Measurements from ENCODE around the gene TOR2A.
"Not testable (repeated sequence)": the region's sequence is repeated elsewhere in the genome, so short reads cannot be mapped to it uniquely, and the experiment has no call there.

- TF ChIP-seq, protein P1, sequence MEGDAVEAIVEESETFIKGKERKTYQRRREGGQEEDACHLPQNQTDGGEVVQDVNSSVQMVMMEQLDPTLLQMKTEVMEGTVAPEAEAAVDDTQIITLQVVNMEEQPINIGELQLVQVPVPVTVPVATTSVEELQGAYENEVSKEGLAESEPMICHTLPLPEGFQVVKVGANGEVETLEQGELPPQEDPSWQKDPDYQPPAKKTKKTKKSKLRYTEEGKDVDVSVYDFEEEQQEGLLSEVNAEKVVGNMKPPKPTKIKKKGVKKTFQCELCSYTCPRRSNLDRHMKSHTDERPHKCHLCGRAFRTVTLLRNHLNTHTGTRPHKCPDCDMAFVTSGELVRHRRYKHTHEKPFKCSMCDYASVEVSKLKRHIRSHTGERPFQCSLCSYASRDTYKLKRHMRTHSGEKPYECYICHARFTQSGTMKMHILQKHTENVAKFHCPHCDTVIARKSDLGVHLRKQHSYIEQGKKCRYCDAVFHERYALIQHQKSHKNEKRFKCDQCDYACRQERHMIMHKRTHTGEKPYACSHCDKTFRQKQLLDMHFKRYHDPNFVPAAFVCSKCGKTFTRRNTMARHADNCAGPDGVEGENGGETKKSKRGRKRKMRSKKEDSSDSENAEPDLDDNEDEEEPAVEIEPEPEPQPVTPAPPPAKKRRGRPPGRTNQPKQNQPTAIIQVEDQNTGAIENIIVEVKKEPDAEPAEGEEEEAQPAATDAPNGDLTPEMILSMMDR (IDR thresholded peaks at IDR 0.05) = not testable (repeated sequence)
- not testable (repeated sequence) for TF ChIP-seq POLR2A (IDR thresholded peaks at IDR 0.05)
Measured at GRCh38 chr9:127756776-127757175, 21.7 kb upstream of the TOR2A start.

Measured in thyroid gland (tissue), 4 donors.